Activated T-helper 17 cell treated with anti-CD3 and anti-CD28 coated beads, Interleukin-2, amount 50 U/mL, for 72 hours (primary cell): ENCODE results near the gene CR2. TPM values are rescaled to one million over a fixed set of nuclear protein-coding genes. Genes with fewer than 3 reads are reported as not detected.

Source experiments
- ATAC-seq: fragments of 150-1000 bp; cut with Tn5 transposase; replicated peaks from 2 replicates; pipeline ENCODE4 v1.10.0; 2021; ENCODE audit warnings: mild to moderate bottlenecking, moderate library complexity
- H3K27ac Mint-ChIP-seq: one replicate; pipeline ENCODE4 v1.8.0; 2022; ENCODE audit warnings: mixed read lengths
- H3K27me3 Mint-ChIP-seq: one replicate; pipeline ENCODE4 v1.8.0; 2022; ENCODE audit warnings: mixed read lengths
- H3K36me3 Mint-ChIP-seq: one replicate; pipeline ENCODE4 v1.8.0; 2022; ENCODE audit warnings: low read depth, mild to moderate bottlenecking, mixed read lengths
- H3K4me1 Mint-ChIP-seq: one replicate; pipeline ENCODE4 v1.8.0; 2022; ENCODE audit warnings: mixed read lengths
- H3K4me3 Mint-ChIP-seq: one replicate; pipeline ENCODE4 v1.8.0; 2022; ENCODE audit warnings: mild to moderate bottlenecking, mixed read lengths
- H3K9me3 Mint-ChIP-seq: one replicate; pipeline ENCODE4 v1.8.0; 2022; ENCODE audit warnings: mixed read lengths
- total RNA-seq, 2 donors: library from RNA; stranded (reverse); gene quantifications; one replicate each; pipeline ENCODE4 v1.2.3, GENCODE V29; 2022

CR2 gene
- total RNA-seq = under 1 TPM in 1 of 2 donors, not detected in 1; 0.42 TPM

- ATAC-seq = peak; percentile 82
- Mint-ChIP-seq H3K27ac (no peak within 1 kb of the TSS), H3K27me3 (peaks cover 15% of the 10 kb centered on the region), H3K36me3 (no peaks in the 10 kb centered on the region), H3K9me3 (no peaks in the 10 kb centered on the region), H3K4me1 (peaks cover 6% of the 10 kb centered on the region), H3K4me3 (peak within 1 kb of the TSS; percentile 62)
These were observed at the start of gene CR2 for GRCh38 chr1:207454046-207454964. Gene CR2 (plus strand): TSS chr1:207454328. CDS start chr1:207454419, 91 bp downstream.

GRCh38 chr1:207404849-207405525 lies 49.1 kb upstream of the CR2 start:
- H3K4me3 Mint-ChIP-seq = no peak overlapping the region
- H3K27ac Mint-ChIP-seq = no peak overlapping the region
- no peaks in the 10 kb centered on the region for H3K9me3 Mint-ChIP-seq
- peak; percentile 87 for ATAC-seq
- no peaks in the 10 kb centered on the region for H3K4me1 Mint-ChIP-seq
- H3K27me3 Mint-ChIP-seq = peaks cover 3% of the 10 kb centered on the region
- H3K36me3 Mint-ChIP-seq = no peaks in the 10 kb centered on the region

GRCh38 chr1:207405814-207406213 lies 48.3 kb upstream of the CR2 start:
- no peak overlapping the region for H3K4me3 Mint-ChIP-seq
- peaks cover 3% of the 10 kb centered on the region for H3K27me3 Mint-ChIP-seq
- no peaks in the 10 kb centered on the region for H3K4me1 Mint-ChIP-seq
- ATAC-seq = no peak
- no peaks in the 10 kb centered on the region for H3K9me3 Mint-ChIP-seq
- H3K27ac Mint-ChIP-seq = no peak overlapping the region
- no peaks in the 10 kb centered on the region for H3K36me3 Mint-ChIP-seq

GRCh38 chr1:207407655-207408260 lies 46.4 kb upstream of the CR2 start:
- Mint-ChIP-seq H3K4me3 (no peak overlapping the region), H3K27ac (no peak overlapping the region), H3K9me3 (no peaks in the 10 kb centered on the region), H3K4me1 (peaks cover 8% of the 10 kb centered on the region), H3K27me3 (peaks cover 3% of the 10 kb centered on the region), H3K36me3 (no peaks in the 10 kb centered on the region)
- peak; percentile 58 for ATAC-seq

- peak; percentile 12 for ATAC-seq
- H3K9me3 Mint-ChIP-seq = no peaks in the 10 kb centered on the region
These were observed 41.3 kb upstream of the CR2 start for GRCh38 chr1:207412845-207413244.

GRCh38 chr1:207414606-207415108 lies 39.5 kb upstream of the CR2 start:
- Mint-ChIP-seq H3K4me3 (no peak overlapping the region), H3K27me3 (peaks cover 8% of the 10 kb centered on the region), H3K4me1 (peaks cover 14% of the 10 kb centered on the region), H3K36me3 (no peaks in the 10 kb centered on the region), H3K9me3 (peaks cover 4% of the 10 kb centered on the region), H3K27ac (no peak overlapping the region)
- peak; percentile 73 for ATAC-seq

More at GRCh38 chr1:207412845-207413244, 41.3 kb upstream of the CR2 start:
- H3K27ac Mint-ChIP-seq = no peak overlapping the region
- peaks cover 14% of the 10 kb centered on the region for H3K4me1 Mint-ChIP-seq
- no peaks in the 10 kb centered on the region for H3K36me3 Mint-ChIP-seq
- H3K27me3 Mint-ChIP-seq = peaks cover 7% of the 10 kb centered on the region
- no peak overlapping the region for H3K4me3 Mint-ChIP-seq

GRCh38 chr1:207417076-207417475 lies 37.1 kb upstream of the CR2 start:
- H3K9me3 Mint-ChIP-seq = peaks cover 10% of the 10 kb centered on the region
- no peak overlapping the region for H3K27ac Mint-ChIP-seq
- no peak overlapping the region for H3K4me3 Mint-ChIP-seq
- H3K27me3 Mint-ChIP-seq = peaks cover 8% of the 10 kb centered on the region
- no peaks in the 10 kb centered on the region for H3K36me3 Mint-ChIP-seq
- no peak for ATAC-seq
- peaks cover 11% of the 10 kb centered on the region for H3K4me1 Mint-ChIP-seq

GRCh38 chr1:207418351-207418750 lies 35.8 kb upstream of the CR2 start:
- Mint-ChIP-seq H3K4me3 (no peak overlapping the region), H3K36me3 (no peaks in the 10 kb centered on the region), H3K4me1 (peaks cover 6% of the 10 kb centered on the region), H3K27me3 (peaks cover 8% of the 10 kb centered on the region), H3K27ac (no peak overlapping the region), H3K9me3 (peaks cover 10% of the 10 kb centered on the region)
- no peak for ATAC-seq

GRCh38 chr1:207420109-207420508 lies 34.0 kb upstream of the CR2 start:
- Mint-ChIP-seq H3K36me3 (no peaks in the 10 kb centered on the region), H3K4me3 (no peak overlapping the region), H3K9me3 (peaks cover 10% of the 10 kb centered on the region), H3K27me3 (peaks cover 7% of the 10 kb centered on the region), H3K4me1 (no peaks in the 10 kb centered on the region), H3K27ac (no peak overlapping the region)
- ATAC-seq = no peak

GRCh38 chr1:207421078-207421477 lies 33.0 kb upstream of the CR2 start:
- H3K4me1 Mint-ChIP-seq = no peaks in the 10 kb centered on the region
- peaks cover 10% of the 10 kb centered on the region for H3K9me3 Mint-ChIP-seq
- peaks cover 8% of the 10 kb centered on the region for H3K27me3 Mint-ChIP-seq
- no peak overlapping the region for H3K27ac Mint-ChIP-seq
- H3K4me3 Mint-ChIP-seq = no peak overlapping the region
- no peak for ATAC-seq
- H3K36me3 Mint-ChIP-seq = no peaks in the 10 kb centered on the region

GRCh38 chr1:207423560-207424292 lies 30.4 kb upstream of the CR2 start:
- H3K36me3 Mint-ChIP-seq = no peaks in the 10 kb centered on the region
- H3K4me1 Mint-ChIP-seq = no peaks in the 10 kb centered on the region
- H3K9me3 Mint-ChIP-seq = peaks cover 6% of the 10 kb centered on the region
- no peak overlapping the region for H3K27ac Mint-ChIP-seq
- peaks cover 10% of the 10 kb centered on the region for H3K27me3 Mint-ChIP-seq
- no peak for ATAC-seq
- H3K4me3 Mint-ChIP-seq = no peak overlapping the region

GRCh38 chr1:207424570-207425131 lies 29.5 kb upstream of the CR2 start:
- Mint-ChIP-seq H3K4me3 (no peak overlapping the region), H3K27me3 (peaks cover 13% of the 10 kb centered on the region), H3K9me3 (peaks cover 6% of the 10 kb centered on the region), H3K36me3 (no peaks in the 10 kb centered on the region), H3K27ac (no peak overlapping the region), H3K4me1 (no peaks in the 10 kb centered on the region)
- ATAC-seq = no peak

- peaks cover 18% of the 10 kb centered on the region for H3K27me3 Mint-ChIP-seq
- H3K27ac Mint-ChIP-seq = no peak overlapping the region
- no peak overlapping the region for H3K4me3 Mint-ChIP-seq
- no peaks in the 10 kb centered on the region for H3K9me3 Mint-ChIP-seq
- H3K36me3 Mint-ChIP-seq = no peaks in the 10 kb centered on the region
- H3K4me1 Mint-ChIP-seq = no peaks in the 10 kb centered on the region
- no peak for ATAC-seq
These were observed 26.1 kb upstream of the CR2 start for GRCh38 chr1:207427832-207428585.
